Measurements from ENCODE around the gene NETO1. TPM values are rescaled to one million over a fixed set of nuclear protein-coding genes. Genes with fewer than 3 reads are reported as not detected.

NETO1 gene
- total and polyA plus RNA-seq, 2 of the 13 experiments (the other 11 are each of a cell fraction or from before 2014, with no cell fraction given): not detected

- no peak for FAIRE-seq
- in situ Hi-C loops (cut with HindIII; ENCODE audit: extremely low pct_ligation_motif_present, low pct_unique_long_range_greater_than_20kb): no loop called here
- no peaks in the 10 kb centered on the region for H3K27me3 ChIP-seq (ENCODE audit: control insufficient read depth in 1 of 2, insufficient read depth in 2 of 2, low read length in 2 of 2)
- H3K9ac ChIP-seq (ENCODE audit: insufficient read depth, low read depth, low read length): no peak overlapping the region
- no peak for TF ChIP-seq PLRG1 (conservative IDR thresholded peaks at IDR 0.05)
- no TSS peak for BruUV-seq (replicated peaks)
- H3K4me3 ChIP-seq (replicated peaks in 1 of 3; ENCODE audit: insufficient read depth in 1 of 3, low read depth in 2 of 3, low read length in 3 of 3): no peak overlapping the region
- H4K20me1 ChIP-seq (ENCODE audit: insufficient read depth, low read length): no peaks in the 10 kb centered on the region
- 2% methylated on average over 4 of the region's 4 CpGs for WGBS (ENCODE audit: low lambda C conversion rate)
- intact Hi-C loops (cut with micrococcal nuclease; ENCODE audit: unreplicated experiment): no loop called here
- ChIA-PET POLR2A (no interaction called here), CTCF (ENCODE audit: low intra/inter-chr PET ratio, low total read pairs) (no interaction called here)
- no peaks in the 10 kb centered on the region for H3K4me1 ChIP-seq (ENCODE audit: insufficient read depth, low read length)
- no peak overlapping the region for H3K4me2 ChIP-seq (ENCODE audit: low read depth, low read length)
- no peak overlapping the region for H2AFZ ChIP-seq (ENCODE audit: low read length)
- no peak for DNase-seq (ENCODE audit: low spot score)
- no peaks in the 10 kb centered on the region for H3K9me3 ChIP-seq (ENCODE audit: low read length)
- H3K36me3 ChIP-seq (replicated peaks in 1 of 2; ENCODE audit: control insufficient read depth in 1 of 2, insufficient read depth in 2 of 2, low read length in 2 of 2): no peaks in the 10 kb centered on the region
- H3K27ac ChIP-seq (ENCODE audit: extremely low read length, insufficient read depth, low read length): no peak overlapping the region
- H3K79me2 ChIP-seq (ENCODE audit: insufficient read depth, low read length): no peaks in the 10 kb centered on the region
- ATAC-seq: no peak
These were observed 141.6 kb downstream of the NETO1 start for GRCh38 chr18:72726201-72726600.

- Histone ChIP-seq H3K79me2 (ENCODE audit: insufficient read depth, low read length) (no peaks in the 10 kb centered on the region), H3K27ac (ENCODE audit: extremely low read length, insufficient read depth, low read length) (no peak overlapping the region), H2AFZ (ENCODE audit: low read length) (no peak overlapping the region), H3K9ac (ENCODE audit: insufficient read depth, low read depth, low read length) (no peak overlapping the region), H3K36me3 (replicated peaks in 1 of 2; ENCODE audit: control insufficient read depth in 1 of 2, insufficient read depth in 2 of 2, low read length in 2 of 2) (no peaks in the 10 kb centered on the region), H3K4me3 (replicated peaks in 1 of 3; ENCODE audit: insufficient read depth in 1 of 3, low read depth in 2 of 3, low read length in 3 of 3) (no peak overlapping the region), H3K4me2 (ENCODE audit: low read depth, low read length) (no peak overlapping the region), H3K4me1 (ENCODE audit: insufficient read depth, low read length) (no peaks in the 10 kb centered on the region), H3K9me3 (ENCODE audit: low read length) (no peaks in the 10 kb centered on the region), H3K27me3 (ENCODE audit: control insufficient read depth in 1 of 2, insufficient read depth in 2 of 2, low read length in 2 of 2) (no peaks in the 10 kb centered on the region), H4K20me1 (ENCODE audit: insufficient read depth, low read length) (no peaks in the 10 kb centered on the region)
- no peak for FAIRE-seq
- no TSS peak for BruUV-seq (replicated peaks)
- ChIA-PET POLR2A (no interaction called here), CTCF (ENCODE audit: low intra/inter-chr PET ratio, low total read pairs) (no interaction called here)
- intact Hi-C loops (cut with micrococcal nuclease; ENCODE audit: unreplicated experiment): no loop called here
- in situ Hi-C loops (cut with HindIII; ENCODE audit: extremely low pct_ligation_motif_present, low pct_unique_long_range_greater_than_20kb): no loop called here
- 1% methylated on average over 3 of the region's 3 CpGs for WGBS (ENCODE audit: low lambda C conversion rate)
- no peak for DNase-seq (ENCODE audit: low spot score)
- no peak for TF ChIP-seq ZBTB37 (CRISPR knock-in tag; IDR thresholded peaks at IDR 0.05)
- TF ChIP-seq ZFP90 (CRISPR knock-in tag; IDR thresholded peaks at IDR 0.05; ENCODE audit: borderline replicate concordance): no peak
- TF ChIP-seq NRL (CRISPR knock-in tag; IDR thresholded peaks at IDR 0.05; ENCODE audit: borderline replicate concordance): no peak
- no peak for TF ChIP-seq ZNF224 (CRISPR knock-in tag; IDR thresholded peaks at IDR 0.05)
- TF ChIP-seq NFYC (CRISPR knock-in tag; IDR thresholded peaks at IDR 0.05): no peak
- no peak for TF ChIP-seq ARID3A (IDR thresholded peaks at IDR 0.05; ENCODE audit: low read depth, low read length)
- TF ChIP-seq CAMTA2 (CRISPR knock-in tag; IDR thresholded peaks at IDR 0.05; ENCODE audit: borderline replicate concordance): no peak
- TF ChIP-seq DRAP1 (CRISPR knock-in tag; IDR thresholded peaks at IDR 0.05): no peak
- no peak for TF ChIP-seq FOXK2 (IDR thresholded peaks at IDR 0.05)
- no peak for TF ChIP-seq ZNF615 (CRISPR knock-in tag; IDR thresholded peaks at IDR 0.05; ENCODE audit: borderline replicate concordance)
- TF ChIP-seq NFIC (IDR thresholded peaks at IDR 0.05; ENCODE audit: low read length): no peak
- no peak for ATAC-seq
These were observed 146.5 kb downstream of the NETO1 start for GRCh38 chr18:72721330-72721729.

Measured in HepG2 (cell line).